ENCODE results near the gene TIGIT. TPM values are rescaled to one million over a fixed set of nuclear protein-coding genes. Genes with fewer than 3 reads are reported as not detected.

TIGIT gene
- total and polyA plus RNA-seq, 8 donors, result 0.25 to 1.2 (median 0.50) TPM; not detected in 2

DNA sequence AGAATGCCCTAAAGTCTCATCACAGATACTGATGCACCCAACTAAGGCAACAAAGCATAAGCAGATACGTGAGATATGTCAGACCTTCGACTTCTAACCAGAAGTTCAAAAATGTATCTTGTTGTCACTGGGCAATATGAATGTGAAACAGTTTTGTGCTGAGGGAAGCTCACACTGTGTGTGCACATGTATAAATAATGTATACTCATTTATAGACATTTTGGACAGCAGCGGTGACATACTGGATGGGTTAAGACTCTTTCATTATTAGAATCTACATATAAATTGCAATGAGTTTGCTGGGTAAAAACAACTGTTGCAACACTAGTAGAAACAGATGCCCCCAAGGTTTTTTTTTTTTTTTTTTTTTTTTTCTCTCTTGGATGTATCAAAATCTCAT lies 37.9 kb downstream of the TIGIT start:
- TF ChIP-seq POLR2AphosphoS5 (IDR thresholded peaks at IDR 0.05) (no peak), POLR2A (IDR thresholded peaks at IDR 0.05) (no peak)
- intact Hi-C loops (cut with DNase I; ENCODE audit: low total_unique reads), result no loop called here
- H3K4me1 ChIP-seq, result no peaks in the 10 kb centered on the region
- no peak overlapping the region for H3K4me3 ChIP-seq
- H3K27ac ChIP-seq, result no peak overlapping the region
- WGBS, 5 donors, result 92 to 93% (median 92%) methylated on average over 3 of the region's 3 CpGs
- peaks cover 0 to 19% (median 7%) of the 10 kb centered on the region in 4 donors for H3K36me3 ChIP-seq
- no peak for DNase-seq
- no peaks in the 10 kb centered on the region for H3K9me3 ChIP-seq
- H3K27me3 ChIP-seq, result no peaks in the 10 kb centered on the region

DNA sequence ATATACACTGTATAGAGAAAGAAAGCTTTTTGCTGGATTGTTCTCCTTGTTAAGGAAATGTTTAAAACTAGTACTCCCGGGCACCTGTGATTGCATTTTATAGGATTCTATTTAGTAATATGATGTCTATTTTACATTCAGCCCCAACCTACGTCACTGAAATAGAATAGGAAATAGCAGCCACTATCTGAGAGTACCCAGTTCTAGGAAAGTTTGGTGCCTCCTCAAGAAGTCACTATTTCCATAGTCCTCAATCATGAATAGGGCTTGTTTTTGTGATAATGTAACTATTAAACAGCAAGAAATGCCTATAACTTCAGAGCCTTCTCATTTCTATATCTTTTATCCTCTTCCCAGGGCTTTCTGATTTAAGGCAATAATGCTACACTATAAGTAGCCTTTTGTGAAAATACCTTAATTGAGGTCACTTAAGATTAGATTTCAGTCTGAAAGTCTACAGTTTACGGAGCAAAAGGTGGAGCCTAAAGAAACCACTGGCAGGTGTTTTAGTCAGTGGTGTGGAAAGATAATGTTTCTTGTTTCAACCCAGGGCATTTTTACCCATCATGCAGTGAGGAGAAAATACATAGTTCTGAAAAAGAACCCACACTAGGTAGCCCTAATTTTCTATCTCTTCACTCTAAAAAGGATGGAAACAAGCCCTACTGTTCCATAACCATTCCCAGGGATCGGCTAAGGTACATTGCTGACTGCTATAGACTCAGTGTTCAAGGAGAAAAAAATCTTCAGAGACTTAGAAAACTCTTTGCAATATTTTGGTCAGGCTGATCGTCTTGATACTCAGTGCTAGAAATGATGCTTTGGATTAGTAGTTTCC lies 38.7 kb downstream of the TIGIT start:
- 80 to 91% (median 83%) methylated on average over 5 of the region's 5 CpGs for WGBS, 5 donors
- no peak for DNase-seq
- intact Hi-C loops (cut with DNase I; ENCODE audit: low total_unique reads), result no loop called here
- Histone ChIP-seq H3K36me3 (peaks cover 0 to 20% (median 10%) of the 10 kb centered on the region in 4 donors), H3K4me1 (no peaks in the 10 kb centered on the region), H3K4me3 (no peak overlapping the region), H3K27ac (no peak overlapping the region), H3K27me3 (no peaks in the 10 kb centered on the region), H3K9me3 (no peaks in the 10 kb centered on the region)
- TF ChIP-seq POLR2A (IDR thresholded peaks at IDR 0.05) (no peak), CTCF (IDR thresholded peaks at IDR 0.05) (no peak), EP300 (IDR thresholded peaks at IDR 0.05) (no peak), POLR2AphosphoS5 (IDR thresholded peaks at IDR 0.05) (no peak)

DNA sequence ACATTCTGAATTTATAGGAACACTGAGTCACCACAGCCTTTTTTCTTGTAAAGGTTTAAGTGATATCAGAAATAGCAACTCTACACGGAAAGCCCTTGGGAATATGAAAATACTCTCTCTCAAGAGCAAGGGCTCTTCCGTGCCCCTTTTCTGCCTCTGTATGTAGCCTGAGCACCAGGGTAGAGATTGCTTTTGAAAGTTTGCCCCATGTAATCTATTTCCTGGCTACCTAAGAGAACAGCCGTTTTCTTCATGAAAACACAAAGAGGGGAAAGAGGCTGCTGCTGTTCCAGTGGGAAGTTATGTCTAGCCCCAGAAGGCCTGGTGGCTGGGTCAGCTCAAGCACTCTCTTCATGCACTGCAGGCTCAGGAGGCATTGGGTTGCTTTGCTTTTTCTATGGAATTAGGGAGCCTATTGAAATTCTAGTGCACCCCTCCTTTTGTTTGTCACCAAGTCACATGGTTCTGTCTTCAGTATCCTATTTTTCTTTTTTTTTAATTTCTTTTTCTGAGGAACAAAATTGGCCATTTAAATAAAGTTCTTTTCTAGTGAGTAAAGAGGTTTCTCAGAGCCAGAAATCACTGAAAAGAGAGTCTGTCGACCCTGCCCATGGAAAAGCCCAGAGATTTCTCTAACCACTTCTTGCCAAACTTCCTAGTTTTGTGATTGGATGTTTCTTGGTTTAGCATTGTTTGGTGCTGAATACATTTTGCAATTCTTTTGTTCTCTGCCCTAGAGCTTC lies 39.5 kb downstream of the TIGIT start:
- no peaks in the 10 kb centered on the region for H3K9me3 ChIP-seq
- no peaks in the 10 kb centered on the region for H3K27me3 ChIP-seq
- no peak overlapping the region for H3K27ac ChIP-seq
- WGBS, 5 donors, result 67 to 83% (median 78%) methylated on average over 4 of the region's 4 CpGs
- H3K36me3 ChIP-seq, result peaks cover under 1 to 28% (median 16%) of the 10 kb centered on the region in 4 donors
- DNase-seq, result no peak
- TF ChIP-seq EP300 (IDR thresholded peaks at IDR 0.05) (no peak), CTCF (IDR thresholded peaks at IDR 0.05) (no peak), POLR2A (IDR thresholded peaks at IDR 0.05) (no peak), POLR2AphosphoS5 (IDR thresholded peaks at IDR 0.05) (no peak)
- no peaks in the 10 kb centered on the region for H3K4me1 ChIP-seq
- intact Hi-C loops (cut with DNase I; ENCODE audit: low total_unique reads), result no loop called here
- no peak overlapping the region for H3K4me3 ChIP-seq

- 91 to 100% (median 98%) methylated on average over 2 of the region's 2 CpGs for WGBS, 5 donors
- H3K9me3 ChIP-seq, result no peaks in the 10 kb centered on the region
- H3K27me3 ChIP-seq, result no peaks in the 10 kb centered on the region
- no peak overlapping the region for H3K27ac ChIP-seq
- intact Hi-C loops (cut with DNase I; ENCODE audit: low total_unique reads), result no loop called here
- H3K4me3 ChIP-seq, result no peak overlapping the region
- no peak for DNase-seq
- no peak for TF ChIP-seq EP300 (IDR thresholded peaks at IDR 0.05)
- TF ChIP-seq POLR2A (IDR thresholded peaks at IDR 0.05), result no peak
- no peak for TF ChIP-seq CTCF (IDR thresholded peaks at IDR 0.05)
- TF ChIP-seq POLR2AphosphoS5 (IDR thresholded peaks at IDR 0.05), result no peak
- no peaks in the 10 kb centered on the region for H3K4me1 ChIP-seq
- peaks cover 6 to 34% (median 21%) of the 10 kb centered on the region in 4 donors for H3K36me3 ChIP-seq
Measured at GRCh38 chr3:114333923-114334240, 40.1 kb downstream of the TIGIT start.
